Measurements from ENCODE around the gene SAMD4A.

GRCh38 chr14:54766276-54767138 lies 199.6 kb downstream of the SAMD4A start:
- no peak for TF ChIP-seq CTCF (IDR thresholded peaks at IDR 0.05)
- no peak for TF ChIP-seq EP300 (IDR thresholded peaks at IDR 0.05)
- TF ChIP-seq POLR2AphosphoS5 (IDR thresholded peaks at IDR 0.05) = no peak
- TF ChIP-seq POLR2A (IDR thresholded peaks at IDR 0.05) = no peak

Data from stomach (tissue), 4 donors.